ENCODE results near the gene SLC15A3.

Gene SLC15A3

GRCh38 chr11:60951904-60952741 lies at the start of gene SLC15A3:
Gene SLC15A3, minus strand, starts transcription at chr11:60952176. Its CDS starts 625 bp downstream, at chr11:60951551.
- TF ChIP-seq GATA3 (IDR thresholded peaks at IDR 0.05; ENCODE audit: low read depth, low read length) (no peak), GATA2 (IDR thresholded peaks at IDR 0.05; ENCODE audit: low read depth, low read length) (no peak)

GRCh38 chr11:61000426-61000825 lies 48.5 kb upstream of the SLC15A3 start:
- TF ChIP-seq GATA3 (IDR thresholded peaks at IDR 0.05; ENCODE audit: low read depth, low read length) (no peak), GATA2 (IDR thresholded peaks at IDR 0.05; ENCODE audit: low read depth, low read length) (no peak)

GRCh38 chr11:60996381-60997138 lies 44.6 kb upstream of the SLC15A3 start:
- TF ChIP-seq GATA2 (IDR thresholded peaks at IDR 0.05; ENCODE audit: low read depth, low read length) (no peak), GATA3 (IDR thresholded peaks at IDR 0.05; ENCODE audit: low read depth, low read length) (no peak)

GRCh38 chr11:60995798-60996197 lies 43.8 kb upstream of the SLC15A3 start:
- TF ChIP-seq GATA2 (IDR thresholded peaks at IDR 0.05; ENCODE audit: low read depth, low read length) (no peak), GATA3 (IDR thresholded peaks at IDR 0.05; ENCODE audit: low read depth, low read length) (no peak)

- no peak for TF ChIP-seq GATA2 (IDR thresholded peaks at IDR 0.05; ENCODE audit: low read depth, low read length)
- no peak for TF ChIP-seq GATA3 (IDR thresholded peaks at IDR 0.05; ENCODE audit: low read depth, low read length)
Observed at GRCh38 chr11:60994541-60995080, 42.6 kb upstream of the SLC15A3 start.

GRCh38 chr11:60993615-60994014 lies 41.6 kb upstream of the SLC15A3 start:
- TF ChIP-seq GATA2 (IDR thresholded peaks at IDR 0.05; ENCODE audit: low read depth, low read length) (no peak), GATA3 (IDR thresholded peaks at IDR 0.05; ENCODE audit: low read depth, low read length) (no peak)

GRCh38 chr11:60992842-60993409 lies 41.0 kb upstream of the SLC15A3 start:
- no peak for TF ChIP-seq GATA3 (IDR thresholded peaks at IDR 0.05; ENCODE audit: low read depth, low read length)
- no peak for TF ChIP-seq GATA2 (IDR thresholded peaks at IDR 0.05; ENCODE audit: low read depth, low read length)

GRCh38 chr11:60991457-60991856 lies 39.5 kb upstream of the SLC15A3 start:
- TF ChIP-seq GATA2 (IDR thresholded peaks at IDR 0.05; ENCODE audit: low read depth, low read length) (no peak), GATA3 (IDR thresholded peaks at IDR 0.05; ENCODE audit: low read depth, low read length) (no peak)

GRCh38 chr11:60989093-60989650 lies 37.2 kb upstream of the SLC15A3 start:
- no peak for TF ChIP-seq GATA2 (IDR thresholded peaks at IDR 0.05; ENCODE audit: low read depth, low read length)
- TF ChIP-seq GATA3 (IDR thresholded peaks at IDR 0.05; ENCODE audit: low read depth, low read length), result no peak

GRCh38 chr11:60988658-60989057 lies 36.7 kb upstream of the SLC15A3 start:
- TF ChIP-seq GATA3 (IDR thresholded peaks at IDR 0.05; ENCODE audit: low read depth, low read length), result no peak
- no peak for TF ChIP-seq GATA2 (IDR thresholded peaks at IDR 0.05; ENCODE audit: low read depth, low read length)

GRCh38 chr11:60987577-60988277 lies 35.8 kb upstream of the SLC15A3 start:
- TF ChIP-seq GATA3 (IDR thresholded peaks at IDR 0.05; ENCODE audit: low read depth, low read length) (no peak), GATA2 (IDR thresholded peaks at IDR 0.05; ENCODE audit: low read depth, low read length) (no peak)

- no peak for TF ChIP-seq GATA3 (IDR thresholded peaks at IDR 0.05; ENCODE audit: low read depth, low read length)
- TF ChIP-seq GATA2 (IDR thresholded peaks at IDR 0.05; ENCODE audit: low read depth, low read length), result no peak
Observed at GRCh38 chr11:60985991-60986915, 34.3 kb upstream of the SLC15A3 start.
